Hepatocyte (in vitro differentiated cells): ENCODE data around the gene CPT1B.

ENCODE experiments used
- CTCF ChIP-seq: fragments of 200-600 bp; sonication (generic); IDR thresholded peaks from 2 replicates; pipeline ENCODE4 v1.5.1; 2016; ENCODE audit warnings: antibody characterized with exemption, mild to moderate bottlenecking; ENCODE audit not compliant: poor library complexity
- EZH2 ChIP-seq: fragments of 200-600 bp; sonication (generic); IDR thresholded peaks from 2 replicates; pipeline ENCODE4 v1.6.1; 2016; ENCODE audit warnings: antibody characterized with exemption, mild to moderate bottlenecking, borderline replicate concordance

GRCh38 chr22:50622723-50623327, 44.6 kb upstream of the CPT1B start:
- TF ChIP-seq CTCF (no peak), EZH2 (no peak)
